HG02759 (cell line): ENCODE results near the gene PCDHB11.
"Not testable (repeated sequence)": the region's sequence is repeated elsewhere in the genome, so short reads cannot be mapped to it uniquely, and the experiment has no call there.

Experiments
- ATAC-seq: cut with Tn5 transposase; IDR thresholded peaks from one replicate; pipeline ENCODE4 v1.9.1; 2021; ENCODE audit warnings: mild to moderate bottlenecking, moderate library complexity; ENCODE audit not compliant: unreplicated experiment

Gene PCDHB11

GRCh38 chr5:141236516-141237313 lies 37.3 kb downstream of the PCDHB11 start:
- no peak for ATAC-seq

GRCh38 chr5:141241496-141241895 lies 42.1 kb downstream of the PCDHB11 start:
- ATAC-seq = no peak

GRCh38 chr5:141245250-141245717 lies 45.9 kb downstream of the PCDHB11 start, which contains the start of gene PCDHB15:
Gene PCDHB15, plus strand, starts transcription at chr5:141245395. Its CDS starts 184 bp downstream, at chr5:141245579.
- no peak for ATAC-seq

- not testable (repeated sequence) for ATAC-seq
Measured at GRCh38 chr5:141246971-141247370, 47.5 kb downstream of the PCDHB11 start.

GRCh38 chr5:141247434-141247833 lies 48.0 kb downstream of the PCDHB11 start:
- ATAC-seq = not testable (repeated sequence)

- no peak for ATAC-seq
Measured at GRCh38 chr5:141250576-141250975, 51.1 kb downstream of the PCDHB11 start.
